ENCODE measurements around the gene RERE.
A peak's percentile ranks its signal among the peaks of the same experiment; 100 is the strongest.

Gene RERE

GRCh38 chr1:8574985-8575384, 242.5 kb downstream of the RERE start:
- in situ Hi-C loops (cut with MboI; ENCODE audit: low sequenced_read_pairs): no loop called here

GRCh38 chr1:8572106-8572505, 245.3 kb downstream of the RERE start:
- Histone ChIP-seq H3K36me3 (replicated peaks) (no peaks in the 10 kb centered on the region), H3K27me3 (ENCODE audit: low read depth) (no peaks in the 10 kb centered on the region), H3K4me3 (no peak overlapping the region), H3K4me1 (peaks cover 8% of the 10 kb centered on the region), H3K9me3 (no peaks in the 10 kb centered on the region)
- no peak for DNase-seq (ENCODE audit: low spot score in 2 of 2)
- in situ Hi-C loops (cut with MboI; ENCODE audit: low sequenced_read_pairs): no loop called here

More at GRCh38 chr1:8574985-8575384, 242.5 kb downstream of the RERE start:
- Histone ChIP-seq H3K4me3 (no peak overlapping the region), H3K27me3 (ENCODE audit: low read depth) (no peaks in the 10 kb centered on the region), H3K9me3 (no peaks in the 10 kb centered on the region), H3K4me1 (peaks cover 23% of the 10 kb centered on the region), H3K36me3 (replicated peaks) (no peaks in the 10 kb centered on the region)
- no peak for DNase-seq (ENCODE audit: low spot score in 2 of 2)

GRCh38 chr1:8571200-8571984, 246.0 kb downstream of the RERE start:
- in situ Hi-C loops (cut with MboI; ENCODE audit: low sequenced_read_pairs): no loop called here
- DNase-seq (ENCODE audit: low spot score in 2 of 2): peak in 1 of 2 experiments; percentile 48
- Histone ChIP-seq H3K4me3 (no peak overlapping the region), H3K27me3 (ENCODE audit: low read depth) (no peaks in the 10 kb centered on the region), H3K4me1 (peaks cover 8% of the 10 kb centered on the region), H3K9me3 (no peaks in the 10 kb centered on the region), H3K36me3 (replicated peaks) (no peaks in the 10 kb centered on the region)

GRCh38 chr1:8570465-8570864, 247.0 kb downstream of the RERE start:
- in situ Hi-C loops (cut with MboI; ENCODE audit: low sequenced_read_pairs): no loop called here
- no peaks in the 10 kb centered on the region for H3K27me3 ChIP-seq (ENCODE audit: low read depth)
- no peaks in the 10 kb centered on the region for H3K36me3 ChIP-seq (replicated peaks)
- no peak for DNase-seq (ENCODE audit: low spot score in 2 of 2)
- no peak overlapping the region for H3K4me3 ChIP-seq
- peaks cover 8% of the 10 kb centered on the region for H3K4me1 ChIP-seq
- H3K9me3 ChIP-seq: no peaks in the 10 kb centered on the region

- no peaks in the 10 kb centered on the region for H3K9me3 ChIP-seq
- H3K4me1 ChIP-seq: peaks cover 8% of the 10 kb centered on the region
- no peak for DNase-seq (ENCODE audit: low spot score in 2 of 2)
- H3K27me3 ChIP-seq (ENCODE audit: low read depth): no peaks in the 10 kb centered on the region
- in situ Hi-C loops (cut with MboI; ENCODE audit: low sequenced_read_pairs): loop anchor here (10.0 kb wide), 2 partner anchors 106 to 276 kb away; no protein-coding TSS in a partner anchor
- no peak overlapping the region for H3K4me3 ChIP-seq
- H3K36me3 ChIP-seq (replicated peaks): no peaks in the 10 kb centered on the region
These were observed 248.2 kb downstream of the RERE start for GRCh38 chr1:8569242-8569641.

GRCh38 chr1:8568837-8569236, 248.6 kb downstream of the RERE start:
- Histone ChIP-seq H3K9me3 (no peaks in the 10 kb centered on the region), H3K36me3 (replicated peaks) (no peaks in the 10 kb centered on the region), H3K4me3 (no peak overlapping the region), H3K27me3 (ENCODE audit: low read depth) (no peaks in the 10 kb centered on the region), H3K4me1 (peaks cover 8% of the 10 kb centered on the region)
- in situ Hi-C loops (cut with MboI; ENCODE audit: low sequenced_read_pairs): loop anchor here (10.0 kb wide), 2 partner anchors 106 to 276 kb away; no protein-coding TSS in a partner anchor
- no peak for DNase-seq (ENCODE audit: low spot score in 2 of 2)

- in situ Hi-C loops (cut with MboI; ENCODE audit: low sequenced_read_pairs): loop anchor here (10.0 kb wide), 2 partner anchors 108 to 278 kb away; no protein-coding TSS in a partner anchor
- no peaks in the 10 kb centered on the region for H3K36me3 ChIP-seq (replicated peaks)
- no peaks in the 10 kb centered on the region for H3K27me3 ChIP-seq (ENCODE audit: low read depth)
- no peak for DNase-seq (ENCODE audit: low spot score in 2 of 2)
- H3K9me3 ChIP-seq: no peaks in the 10 kb centered on the region
- H3K4me1 ChIP-seq: peaks cover 8% of the 10 kb centered on the region
- H3K4me3 ChIP-seq: no peak overlapping the region
These were observed 250.3 kb downstream of the RERE start for GRCh38 chr1:8567146-8567545.

- Histone ChIP-seq H3K27me3 (ENCODE audit: low read depth) (no peaks in the 10 kb centered on the region), H3K4me1 (no peaks in the 10 kb centered on the region), H3K9me3 (no peaks in the 10 kb centered on the region), H3K4me3 (no peak overlapping the region), H3K36me3 (replicated peaks) (no peaks in the 10 kb centered on the region)
- DNase-seq (ENCODE audit: low spot score in 2 of 2): no peak
- in situ Hi-C loops (cut with MboI; ENCODE audit: low sequenced_read_pairs): loop anchor here (10.0 kb wide), 2 partner anchors 109 to 279 kb away; no protein-coding TSS in a partner anchor
These were observed 251.6 kb downstream of the RERE start for GRCh38 chr1:8565802-8566201.

- in situ Hi-C loops (cut with MboI; ENCODE audit: low sequenced_read_pairs): loop anchor here (5.0 to 10.0 kb wide), 3 partner anchors 111 to 281 kb away; no protein-coding TSS in a partner anchor
- Histone ChIP-seq H3K9me3 (no peaks in the 10 kb centered on the region), H3K27me3 (ENCODE audit: low read depth) (no peaks in the 10 kb centered on the region), H3K36me3 (replicated peaks) (no peaks in the 10 kb centered on the region), H3K4me1 (no peaks in the 10 kb centered on the region), H3K4me3 (no peak overlapping the region)
- DNase-seq (ENCODE audit: low spot score in 2 of 2): no peak
These were observed 253.4 kb downstream of the RERE start for GRCh38 chr1:8563944-8564537.

GRCh38 chr1:8562881-8563865, 254.3 kb downstream of the RERE start:
- in situ Hi-C loops (cut with MboI; ENCODE audit: low sequenced_read_pairs): loop anchor here (5.0 to 10.0 kb wide), 3 partner anchors 112 to 282 kb away; no protein-coding TSS in a partner anchor
- Histone ChIP-seq H3K27me3 (ENCODE audit: low read depth) (no peaks in the 10 kb centered on the region), H3K4me3 (no peak overlapping the region), H3K36me3 (replicated peaks) (no peaks in the 10 kb centered on the region), H3K4me1 (no peaks in the 10 kb centered on the region), H3K9me3 (no peaks in the 10 kb centered on the region)
- no peak for DNase-seq (ENCODE audit: low spot score in 2 of 2)

- no peak for DNase-seq (ENCODE audit: low spot score in 2 of 2)
- Histone ChIP-seq H3K36me3 (replicated peaks) (no peaks in the 10 kb centered on the region), H3K9me3 (no peaks in the 10 kb centered on the region), H3K4me1 (no peaks in the 10 kb centered on the region), H3K4me3 (no peak overlapping the region), H3K27me3 (ENCODE audit: low read depth) (no peaks in the 10 kb centered on the region)
- in situ Hi-C loops (cut with MboI; ENCODE audit: low sequenced_read_pairs): loop anchor here (5.0 to 10.0 kb wide), 3 partner anchors 113 to 283 kb away; no protein-coding TSS in a partner anchor
These were observed 255.2 kb downstream of the RERE start for GRCh38 chr1:8562222-8562621.

- peak; percentile 31 to 55 for DNase-seq (ENCODE audit: low spot score in 2 of 2)
- no peaks in the 10 kb centered on the region for H3K27me3 ChIP-seq (ENCODE audit: low read depth)
- no peaks in the 10 kb centered on the region for H3K9me3 ChIP-seq
- in situ Hi-C loops (cut with MboI; ENCODE audit: low sequenced_read_pairs): loop anchor here (5.0 to 10.0 kb wide), 3 partner anchors 114 to 284 kb away; no protein-coding TSS in a partner anchor
- H3K4me1 ChIP-seq: no peaks in the 10 kb centered on the region
- H3K4me3 ChIP-seq: no peak overlapping the region
- H3K36me3 ChIP-seq (replicated peaks): no peaks in the 10 kb centered on the region
These were observed 256.6 kb downstream of the RERE start for GRCh38 chr1:8560611-8561544.
